ENCODE data around the gene CUX1. TPM values are rescaled to one million over a fixed set of nuclear protein-coding genes. Genes with fewer than 3 reads are reported as not detected.

Gene CUX1
- total RNA-seq, 1 experiment from 2014 or later = 54.8 TPM

GRCh38 chr7:102061354-102061945 lies 244.0 kb downstream of the CUX1 start:
- peaks cover 10% of the 10 kb centered on the region for H3K4me1 Mint-ChIP-seq (ENCODE audit: low read depth, unreplicated experiment)
- intact Hi-C loops (cut with micrococcal nuclease; ENCODE audit: unreplicated experiment) = no loop called here

GRCh38 chr7:102061981-102062390 lies 244.6 kb downstream of the CUX1 start:
- CTCF ChIA-PET = no interaction called here

More at GRCh38 chr7:102061354-102061945, 244.0 kb downstream of the CUX1 start:
- no peak for DNase-seq
- Mint-ChIP-seq H3K9me3 (ENCODE audit: low read depth, unreplicated experiment) (no peaks in the 10 kb centered on the region), H3K27me3 (ENCODE audit: unreplicated experiment) (no peaks in the 10 kb centered on the region), H3K27ac (ENCODE audit: unreplicated experiment) (no peak overlapping the region), H3K36me3 (ENCODE audit: insufficient read depth, unreplicated experiment) (no peaks in the 10 kb centered on the region), H3K4me3 (ENCODE audit: low read depth, unreplicated experiment) (no peak overlapping the region)
- no TSS peak for BruUV-seq (replicated peaks)
- CTCF ChIA-PET = interaction anchor here (0.7 kb wide), 1 partner anchor 13 kb away, joined by 3 read pairs; no protein-coding TSS in a partner anchor
- TF ChIP-seq CTCF (IDR thresholded peaks at IDR 0.05; ENCODE audit: unreplicated experiment) = no peak

DNA sequence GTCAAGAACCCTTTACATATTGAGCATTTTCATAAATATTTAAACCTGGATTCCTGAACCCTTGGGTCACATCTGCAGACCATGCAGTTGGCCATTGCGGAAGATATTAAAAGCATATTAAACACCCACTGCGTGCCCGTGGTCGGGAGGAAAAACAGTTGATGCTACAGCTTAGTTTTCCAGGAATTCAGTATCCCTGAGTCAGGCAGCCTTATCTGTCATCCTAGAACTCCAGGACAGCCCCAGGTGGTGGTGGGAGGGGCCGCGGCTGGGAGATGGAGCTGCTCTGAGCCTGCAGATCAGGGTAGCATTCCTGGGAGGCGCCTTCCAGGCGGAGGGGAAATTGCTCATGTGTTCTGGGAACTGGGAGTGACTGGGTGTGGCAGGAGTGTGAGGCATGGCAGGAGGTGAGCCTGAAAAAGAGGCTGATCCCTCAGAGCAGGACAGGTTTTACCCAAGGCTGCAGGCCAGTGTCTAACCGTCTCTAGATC lies 246.3 kb downstream of the CUX1 start:
- intact Hi-C loops (cut with micrococcal nuclease; ENCODE audit: unreplicated experiment) = no loop called here
- no peak overlapping the region for H3K4me3 Mint-ChIP-seq (ENCODE audit: low read depth, unreplicated experiment)

More at GRCh38 chr7:102061981-102062390, 244.6 kb downstream of the CUX1 start:
- intact Hi-C loops (cut with micrococcal nuclease; ENCODE audit: unreplicated experiment) = no loop called here
- Mint-ChIP-seq H3K4me3 (ENCODE audit: low read depth, unreplicated experiment) (no peak overlapping the region), H3K27ac (ENCODE audit: unreplicated experiment) (no peak overlapping the region), H3K36me3 (ENCODE audit: insufficient read depth, unreplicated experiment) (no peaks in the 10 kb centered on the region), H3K27me3 (ENCODE audit: unreplicated experiment) (no peaks in the 10 kb centered on the region), H3K9me3 (ENCODE audit: low read depth, unreplicated experiment) (no peaks in the 10 kb centered on the region), H3K4me1 (ENCODE audit: low read depth, unreplicated experiment) (peaks cover 10% of the 10 kb centered on the region)
- no peak for DNase-seq
- no peak for TF ChIP-seq CTCF (IDR thresholded peaks at IDR 0.05; ENCODE audit: unreplicated experiment)
- BruUV-seq (replicated peaks) = no TSS peak

DNA sequence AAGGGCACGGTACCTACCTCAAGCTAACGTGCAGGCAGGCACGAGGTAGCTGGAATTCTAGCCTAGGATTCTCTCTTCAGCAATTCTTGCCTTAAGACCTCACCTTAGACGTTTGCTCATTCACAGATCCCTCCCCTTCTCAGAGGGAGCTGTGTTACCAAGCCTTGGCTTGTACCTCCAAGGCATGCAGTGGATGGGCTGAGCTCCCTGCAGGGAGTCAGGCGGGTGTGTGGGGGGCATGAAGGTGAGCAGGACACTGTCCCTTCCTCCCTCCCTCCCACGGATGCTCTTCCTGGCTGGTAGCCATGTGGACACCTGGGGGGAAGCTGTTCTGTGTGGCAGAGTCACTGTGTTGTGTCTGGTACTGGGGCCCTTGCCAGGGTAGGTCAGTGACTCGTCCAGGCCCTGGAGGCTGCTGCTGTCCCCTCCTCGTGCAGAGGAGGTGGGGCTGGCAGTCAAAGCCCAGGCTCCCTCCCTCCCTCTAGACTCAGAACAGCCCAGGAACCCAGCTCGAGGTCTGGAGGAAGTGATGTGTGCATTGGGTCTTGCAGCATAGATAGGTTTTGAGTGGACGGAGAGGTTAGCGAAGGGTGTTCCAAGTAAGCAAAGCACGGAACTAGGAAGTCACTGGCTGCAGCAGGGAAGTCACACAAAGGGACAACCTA lies 247.1 kb downstream of the CUX1 start:
- no peak for TF ChIP-seq CTCF (IDR thresholded peaks at IDR 0.05; ENCODE audit: unreplicated experiment)
- Mint-ChIP-seq H3K27ac (ENCODE audit: unreplicated experiment) (no peak overlapping the region), H3K4me1 (ENCODE audit: low read depth, unreplicated experiment) (peaks cover 10% of the 10 kb centered on the region), H3K9me3 (ENCODE audit: low read depth, unreplicated experiment) (no peaks in the 10 kb centered on the region), H3K36me3 (ENCODE audit: insufficient read depth, unreplicated experiment) (no peaks in the 10 kb centered on the region), H3K4me3 (ENCODE audit: low read depth, unreplicated experiment) (no peak overlapping the region), H3K27me3 (ENCODE audit: unreplicated experiment) (no peaks in the 10 kb centered on the region)
- DNase-seq = peak; percentile 17
- BruUV-seq (replicated peaks) = no TSS peak
- intact Hi-C loops (cut with micrococcal nuclease; ENCODE audit: unreplicated experiment) = no loop called here
- CTCF ChIA-PET = interaction anchor here (0.6 kb wide), 1 partner anchor 614 kb away, joined by 4 read pairs; no protein-coding TSS in a partner anchor

More for the DNA sequence above, 246.3 kb downstream of the CUX1 start:
- no TSS peak for BruUV-seq (replicated peaks)
- no peak for TF ChIP-seq CTCF (IDR thresholded peaks at IDR 0.05; ENCODE audit: unreplicated experiment)
- no peaks in the 10 kb centered on the region for H3K27me3 Mint-ChIP-seq (ENCODE audit: unreplicated experiment)
- peaks cover 10% of the 10 kb centered on the region for H3K4me1 Mint-ChIP-seq (ENCODE audit: low read depth, unreplicated experiment)
- CTCF ChIA-PET = no interaction called here
- no peaks in the 10 kb centered on the region for H3K9me3 Mint-ChIP-seq (ENCODE audit: low read depth, unreplicated experiment)
- no peaks in the 10 kb centered on the region for H3K36me3 Mint-ChIP-seq (ENCODE audit: insufficient read depth, unreplicated experiment)
- no peak overlapping the region for H3K27ac Mint-ChIP-seq (ENCODE audit: unreplicated experiment)
- peak; percentile 35 for DNase-seq
